Stimulated activated CD4-positive, alpha-beta T cell treated with anti-CD3 and anti-CD28 coated beads, Interleukin-1b, Interleukin-23, amount 100 ng/mL, for 24 hours (primary cell): ENCODE data around the gene PRM3.

Source experiments
- DNase-seq, 4 experiments: peaks; one replicate each; pipeline ENCODE4 v3.0.0-alpha.2; 2020; ENCODE audit warnings: low read depth in 4 of 4, low spot score in 1 of 4

PRM3 gene

DNA sequence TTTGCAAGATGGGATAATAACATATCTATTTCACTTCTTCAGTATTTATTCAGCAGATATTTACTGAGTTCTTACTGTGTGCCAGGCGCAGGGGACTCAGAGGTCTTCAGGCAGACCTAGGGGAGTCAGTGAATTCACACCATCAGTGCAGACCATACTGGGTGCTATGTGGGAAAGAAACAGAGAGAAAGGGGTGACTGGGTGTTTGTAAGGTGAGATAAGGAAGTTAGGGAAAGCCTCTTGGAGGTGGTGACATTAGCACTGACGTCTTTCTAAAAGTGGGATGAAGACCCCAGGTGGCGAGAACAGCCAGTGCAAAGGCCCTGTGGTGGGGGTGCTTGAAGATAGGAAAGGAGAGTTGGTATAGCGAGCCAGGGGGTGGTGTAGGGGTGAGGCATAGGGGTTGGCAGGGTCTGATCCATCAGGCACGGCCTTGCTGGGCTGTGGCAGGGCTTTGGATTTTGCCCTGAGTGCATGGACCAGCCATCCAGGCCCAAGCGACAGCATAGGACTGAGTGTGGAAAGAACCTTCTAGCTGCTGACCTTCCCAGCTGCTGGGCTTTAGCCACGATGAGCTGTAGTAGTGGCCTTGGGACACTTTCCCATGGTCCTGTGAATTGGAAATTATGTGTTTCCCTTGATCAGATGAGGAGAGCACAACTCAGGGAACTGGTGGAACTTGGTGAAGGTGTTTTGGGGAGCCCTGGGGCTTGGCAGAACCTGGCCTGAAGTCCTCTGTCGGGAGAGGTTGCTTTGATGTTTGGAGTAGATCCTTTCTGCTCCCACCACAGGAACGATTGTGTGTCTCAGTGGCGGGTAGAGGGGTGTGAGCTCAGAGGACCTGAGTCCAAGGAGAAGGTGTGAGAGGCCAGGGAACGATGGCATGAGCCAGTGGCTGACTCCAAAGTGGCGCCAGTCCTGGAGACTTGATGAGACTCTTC is 13.5 kb downstream of the PRM3 start:
- DNase-seq: no peak

DNA sequence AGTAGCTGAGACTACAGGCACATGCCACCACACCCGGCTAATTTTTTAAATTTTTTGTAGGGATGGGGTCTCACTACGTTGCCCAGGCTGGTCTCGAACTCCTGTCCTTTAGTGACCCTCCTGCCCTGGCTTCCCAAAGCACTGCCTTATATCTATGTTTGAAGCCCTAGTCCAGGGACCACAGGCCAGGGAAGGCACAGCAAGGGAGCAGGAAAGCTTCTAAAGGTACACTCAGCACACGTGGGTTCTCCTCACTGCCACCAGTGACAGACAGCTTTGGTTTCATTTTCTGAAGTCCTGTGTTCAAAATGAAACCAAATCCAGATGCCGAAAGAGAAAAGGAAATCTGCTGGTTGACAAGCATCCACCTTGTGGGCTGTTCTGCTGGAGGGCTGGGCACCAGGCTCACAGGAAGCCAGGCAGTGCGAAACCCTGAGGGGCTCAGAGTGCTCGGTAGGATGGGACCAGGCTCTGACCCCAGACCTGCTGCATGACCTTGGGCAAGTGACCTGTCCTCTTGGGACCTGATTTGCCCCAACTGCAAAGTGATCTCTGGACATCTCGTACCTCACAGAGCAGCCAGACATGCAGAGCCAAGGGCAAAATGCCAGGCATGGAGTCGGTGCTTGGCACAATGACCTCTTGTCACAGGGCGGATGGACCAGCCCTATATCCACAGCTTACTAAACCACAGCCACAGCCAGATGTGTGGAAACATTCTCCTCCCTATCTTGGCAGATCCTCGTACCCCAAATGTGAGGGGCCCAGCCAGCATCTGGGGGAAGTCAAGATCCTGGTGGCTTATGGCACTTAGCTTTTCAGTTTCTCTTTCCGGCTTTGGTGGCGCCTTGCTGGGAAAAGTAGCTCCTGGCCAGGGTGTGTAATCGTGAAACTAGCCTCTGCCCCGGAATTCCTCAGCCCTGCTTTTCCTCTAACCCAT is 14.6 kb downstream of the PRM3 start:
- no peak for DNase-seq

DNA sequence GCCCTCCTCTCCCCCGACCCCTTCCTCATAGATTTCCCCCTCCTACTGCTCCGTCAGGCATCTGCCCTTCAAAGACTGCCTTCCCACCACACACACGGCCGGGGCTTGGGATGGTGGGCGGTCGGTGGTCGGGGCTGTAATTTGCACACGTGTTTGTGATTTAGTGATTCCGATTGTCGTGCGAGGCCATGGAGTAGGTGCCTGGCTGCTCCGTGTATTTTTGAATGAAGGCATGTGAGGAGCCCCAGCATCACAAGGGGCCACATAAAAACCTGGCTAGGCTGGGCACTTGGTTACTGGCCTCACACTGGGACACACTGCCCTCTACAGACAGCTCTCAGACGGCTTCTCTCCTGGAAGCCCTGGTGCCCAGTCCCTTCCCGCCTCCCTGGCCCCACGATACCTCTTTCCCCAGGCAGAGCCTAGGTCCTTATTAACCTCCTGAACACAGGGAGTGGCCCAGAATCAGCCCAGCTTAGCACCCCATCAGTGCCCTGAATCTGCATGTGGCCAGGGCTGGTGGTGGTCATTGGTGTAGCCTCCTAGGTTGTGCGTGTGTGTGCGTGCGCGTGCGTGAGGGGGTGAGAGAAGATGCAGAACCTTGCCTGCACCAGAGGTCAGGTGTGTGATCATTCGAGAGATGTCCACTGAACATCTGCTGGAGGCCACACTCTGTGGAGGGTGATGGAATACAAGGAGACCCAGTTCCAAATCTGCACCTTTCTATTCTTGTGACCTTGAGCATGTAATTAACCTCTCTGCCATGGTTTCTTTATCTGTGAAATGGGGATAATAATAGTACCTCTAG is 16.1 kb downstream of the PRM3 start:
- DNase-seq: no peak

DNA sequence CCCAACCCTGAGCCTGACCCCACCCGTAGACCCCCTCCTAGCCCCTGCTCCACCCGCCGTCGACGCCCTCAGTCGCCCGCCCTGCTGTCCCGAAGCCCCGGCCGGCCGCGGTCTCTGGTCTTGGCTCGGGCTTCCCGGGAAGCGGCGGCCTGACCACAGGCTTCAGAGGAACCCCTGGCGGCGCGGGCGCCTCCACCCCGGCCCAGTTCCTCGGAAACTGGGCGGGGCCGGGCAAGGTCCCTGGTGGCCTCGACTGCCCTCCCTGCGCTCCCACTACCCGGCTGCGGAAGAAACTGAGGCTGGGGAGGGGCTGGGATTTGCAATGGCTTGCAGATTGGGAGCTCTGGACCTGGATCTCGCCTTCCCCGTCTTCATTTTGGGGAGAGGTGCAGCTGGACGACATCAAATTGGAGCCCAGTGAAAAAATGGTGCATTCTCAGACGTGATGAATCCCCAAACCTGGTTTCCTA is 16.7 kb downstream of the PRM3 start:
- DNase-seq: no peak

DNA sequence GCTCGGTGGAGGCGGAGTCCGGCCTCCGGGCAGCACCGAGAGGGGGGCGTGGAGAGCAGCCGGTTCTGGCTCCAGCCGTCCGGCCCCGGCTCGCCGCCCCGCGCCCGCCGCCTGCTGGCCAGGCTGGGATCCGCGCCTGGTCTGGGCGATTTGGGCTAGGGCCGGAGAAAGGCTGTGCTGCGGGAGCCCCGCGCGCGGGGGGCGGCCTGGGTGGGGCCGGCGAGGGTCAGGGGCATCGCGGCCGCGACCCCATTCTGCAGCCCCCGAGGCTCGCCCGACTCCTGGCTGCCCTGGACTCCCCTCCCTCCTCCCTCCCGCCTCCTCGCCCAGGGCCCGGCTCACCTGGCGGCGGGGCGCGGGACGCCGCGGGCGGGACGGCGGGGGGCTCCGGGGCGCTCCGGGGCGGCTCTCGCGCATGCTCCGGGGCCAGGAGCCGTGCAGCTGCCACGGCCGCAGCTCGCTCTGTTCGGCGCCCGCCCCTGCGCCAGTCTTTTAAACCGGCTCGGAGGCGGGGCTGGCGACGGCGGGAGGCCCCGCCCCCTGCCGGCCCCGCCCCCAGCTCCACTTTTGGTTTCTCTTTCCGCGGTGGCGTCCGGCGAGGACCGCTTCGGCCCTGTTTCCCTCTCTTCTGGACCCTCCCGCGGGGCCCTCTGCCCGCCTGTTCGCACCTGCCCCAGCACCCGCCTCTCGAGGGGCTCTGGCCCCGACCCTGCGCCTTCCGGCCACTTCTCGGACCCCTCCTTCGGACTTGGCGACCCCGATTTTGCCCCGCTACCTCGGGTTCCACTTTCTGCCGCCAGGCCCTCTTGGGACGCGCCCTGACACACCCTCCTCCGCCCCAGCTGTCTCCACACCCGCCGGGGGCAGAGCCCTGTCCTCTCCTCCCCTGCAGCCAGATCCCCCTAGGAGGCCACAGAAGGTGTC is 17.4 kb downstream of the PRM3 start, which contains the start of gene SOCS1:
Gene SOCS1 (minus strand): TSS at position 468 of the 924 bp plus-strand sequence. CDS start 726 bp downstream, outside the sequence.
- DNase-seq: peak; percentile 74 to 86 (median 80)

DNA sequence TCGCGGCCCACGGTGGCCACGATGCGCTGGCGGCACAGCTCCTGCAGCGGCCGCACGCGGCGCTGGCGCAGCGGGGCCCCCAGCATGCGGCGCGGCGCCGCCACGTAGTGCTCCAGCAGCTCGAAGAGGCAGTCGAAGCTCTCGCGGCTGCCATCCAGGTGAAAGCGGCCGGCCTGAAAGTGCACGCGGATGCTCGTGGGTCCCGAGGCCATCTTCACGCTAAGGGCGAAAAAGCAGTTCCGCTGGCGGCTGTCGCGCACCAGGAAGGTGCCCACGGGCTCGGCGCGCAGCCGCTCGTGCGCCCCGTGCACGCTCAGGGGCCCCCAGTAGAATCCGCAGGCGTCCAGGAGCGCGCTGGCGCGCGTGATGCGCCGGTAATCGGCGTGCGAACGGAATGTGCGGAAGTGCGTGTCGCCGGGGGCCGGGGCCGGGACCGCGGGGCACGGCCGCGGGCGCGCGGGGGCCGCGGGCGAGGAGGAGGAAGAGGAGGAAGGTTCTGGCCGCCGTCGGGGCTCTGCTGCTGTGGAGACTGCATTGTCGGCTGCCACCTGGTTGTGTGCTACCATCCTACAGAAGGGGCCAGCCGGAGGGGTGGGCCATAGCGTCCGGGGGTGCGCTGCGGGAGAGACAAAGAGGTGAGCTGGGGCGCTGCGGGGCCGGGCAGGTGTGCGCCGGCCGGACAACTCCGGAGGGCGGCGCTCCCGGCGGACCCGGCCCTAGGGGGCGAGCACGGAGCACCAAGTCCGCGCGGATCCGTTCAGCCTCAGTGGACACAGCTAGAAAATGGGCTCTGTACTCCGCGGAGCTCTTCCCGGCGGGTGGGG is 18.3 kb downstream of the PRM3 start:
- no peak for DNase-seq

DNA sequence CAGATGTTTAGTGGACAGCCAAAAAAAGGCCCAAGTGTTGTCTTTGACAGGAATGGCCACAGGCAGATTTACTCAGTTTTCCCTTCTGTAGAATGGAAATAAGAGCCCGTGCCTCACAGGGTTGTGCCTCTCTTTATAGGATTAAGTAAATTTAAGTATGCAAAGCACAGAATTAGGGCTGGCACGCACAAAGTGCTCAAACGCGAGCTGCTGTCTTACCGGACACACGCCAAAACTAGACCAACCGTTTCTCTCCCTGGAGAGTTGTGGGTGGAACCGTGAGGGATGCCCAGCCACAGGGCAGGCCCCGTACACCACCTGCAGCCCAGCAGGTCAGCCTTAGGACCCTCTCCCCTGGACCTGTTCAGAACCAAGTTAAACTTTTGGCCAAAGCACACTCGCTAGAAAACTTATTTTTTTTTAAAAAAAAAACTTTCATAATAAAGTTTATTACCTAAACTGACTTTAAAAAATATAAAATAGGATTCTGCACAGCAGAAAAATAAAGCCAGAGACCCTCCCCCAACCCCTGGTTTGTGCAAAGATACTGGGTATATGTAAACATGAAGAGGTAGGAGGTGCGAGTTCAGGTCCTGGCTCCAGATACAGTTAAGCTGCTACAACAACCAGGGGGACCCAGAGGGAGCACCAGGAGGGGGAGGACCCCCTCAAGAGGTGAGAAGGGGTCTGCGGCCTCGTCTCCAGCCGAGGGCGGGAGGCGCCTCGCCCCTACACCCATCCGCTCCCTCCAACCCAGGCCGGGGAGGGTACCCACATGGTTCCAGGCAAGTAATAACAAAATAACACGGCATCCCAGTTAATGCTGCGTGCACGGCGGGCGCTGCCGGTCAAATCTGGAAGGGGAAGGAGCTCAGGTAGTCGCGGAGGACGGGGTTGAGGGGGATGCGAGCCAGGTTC is 19.2 kb downstream of the PRM3 start:
- no peak for DNase-seq

DNA sequence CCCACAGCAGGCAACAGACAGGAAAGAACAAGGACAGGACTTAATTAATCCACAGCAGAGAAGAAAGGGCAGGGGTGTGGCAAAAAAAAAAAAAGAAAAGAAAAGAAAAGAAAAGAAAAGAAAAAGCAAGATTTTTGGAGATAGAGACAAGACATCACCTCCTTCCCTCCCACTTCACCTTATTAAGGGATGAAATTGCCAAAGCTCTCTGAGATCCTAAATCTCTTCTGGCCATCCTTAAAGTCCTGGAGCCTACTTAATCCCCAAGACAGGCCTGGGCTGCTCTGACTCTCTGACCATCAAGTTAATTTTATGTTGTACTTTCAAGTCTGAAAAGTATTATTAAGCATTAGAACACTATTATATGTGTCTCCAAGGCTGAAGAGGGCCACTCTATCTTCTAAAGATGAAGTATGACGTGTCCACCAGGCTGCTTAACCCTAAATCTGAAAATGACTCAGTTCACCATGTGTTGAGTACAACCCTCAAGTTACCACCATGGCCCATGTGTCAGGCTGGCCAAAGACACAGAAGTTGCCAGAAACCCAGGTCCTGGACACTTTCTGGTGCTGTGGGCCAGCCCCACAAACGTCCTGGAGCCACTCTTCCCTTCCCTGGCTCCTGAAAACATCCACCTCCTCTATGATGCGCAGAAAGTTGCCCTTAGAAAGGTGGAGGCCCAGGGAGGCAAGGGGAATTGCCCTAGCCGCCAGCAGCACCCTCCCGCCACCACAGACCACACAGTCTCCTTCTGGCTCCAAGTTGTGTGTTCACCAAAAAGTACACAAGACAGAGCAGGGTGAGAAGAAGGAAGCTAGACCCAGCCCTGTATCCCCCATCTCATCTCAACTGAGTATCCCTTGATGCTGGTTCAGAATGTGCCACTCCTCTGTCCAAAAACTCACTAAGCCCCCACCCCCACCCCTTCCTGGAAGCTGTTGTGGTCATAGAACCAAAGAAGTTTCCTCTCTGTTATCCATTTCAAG is 20.1 kb downstream of the PRM3 start:
- no peak for DNase-seq

DNA sequence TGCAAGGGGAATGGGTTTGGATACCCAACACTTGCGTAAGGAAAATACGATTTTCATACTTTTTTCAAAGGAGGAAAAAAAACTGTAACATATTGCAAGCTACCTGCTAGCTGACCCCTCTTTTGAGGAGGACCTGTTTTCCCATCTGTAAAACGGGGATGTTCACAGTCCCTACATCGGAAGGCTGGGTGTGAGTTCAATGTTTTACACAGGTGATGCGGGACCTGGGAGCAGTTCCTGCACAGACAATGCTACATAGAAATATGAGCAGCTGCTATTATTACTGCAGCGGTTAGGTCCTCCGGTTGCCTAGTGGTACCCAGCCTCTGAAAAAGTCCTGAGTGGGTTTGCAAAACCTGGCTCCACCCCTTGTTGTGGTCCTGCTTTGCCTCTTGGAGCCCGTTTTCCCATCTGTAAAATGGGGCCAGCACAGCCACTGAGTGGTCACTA is 20.9 kb downstream of the PRM3 start:
- DNase-seq: no peak

DNA sequence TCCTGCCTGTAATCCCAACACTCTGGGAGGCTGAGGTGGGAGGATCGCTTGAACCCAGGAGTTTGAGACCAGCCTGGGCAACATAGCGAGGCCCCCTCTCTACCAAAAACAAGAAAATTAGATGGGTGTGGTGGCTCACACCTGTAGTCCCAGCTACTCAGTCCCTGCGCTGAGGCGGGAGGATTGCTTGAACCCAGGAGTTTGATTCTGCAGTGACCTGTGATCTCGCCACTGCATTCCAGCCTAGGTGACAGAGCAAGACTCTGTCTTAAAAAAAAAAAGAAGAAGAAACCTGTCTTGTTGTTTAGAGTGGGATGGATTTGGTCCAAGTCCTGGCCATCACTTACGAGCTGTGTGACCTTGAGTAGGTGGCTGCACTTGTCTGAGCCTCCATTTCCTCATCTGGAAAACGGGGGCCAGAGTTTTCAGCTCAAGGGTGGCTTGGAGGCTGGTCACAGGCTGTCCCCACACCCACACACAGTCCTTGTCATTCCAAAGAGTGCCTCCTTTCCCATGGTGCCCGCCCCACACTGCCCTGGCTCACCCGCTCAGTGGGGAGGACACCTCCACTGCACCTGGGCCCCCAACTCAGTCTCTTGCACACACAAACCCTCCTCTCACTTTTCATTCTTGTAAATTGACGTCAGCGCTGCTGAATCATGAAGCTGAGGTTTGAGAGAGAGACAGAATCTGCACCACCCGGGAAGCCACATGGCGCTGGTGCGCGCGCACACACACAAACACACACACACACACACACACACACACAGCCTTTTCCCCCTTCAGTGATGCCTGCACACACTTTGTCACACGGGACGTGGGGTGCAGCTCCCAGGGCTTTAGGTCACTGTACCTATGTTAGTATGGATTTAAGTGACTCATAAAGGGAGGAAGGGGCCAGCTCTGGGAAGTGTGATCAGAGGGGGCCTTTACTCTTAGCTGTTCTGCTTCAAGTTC is 21.6 kb downstream of the PRM3 start:
- DNase-seq: peak in 3 of 4 experiments; percentile 62 to 86 (median 77)

DNA sequence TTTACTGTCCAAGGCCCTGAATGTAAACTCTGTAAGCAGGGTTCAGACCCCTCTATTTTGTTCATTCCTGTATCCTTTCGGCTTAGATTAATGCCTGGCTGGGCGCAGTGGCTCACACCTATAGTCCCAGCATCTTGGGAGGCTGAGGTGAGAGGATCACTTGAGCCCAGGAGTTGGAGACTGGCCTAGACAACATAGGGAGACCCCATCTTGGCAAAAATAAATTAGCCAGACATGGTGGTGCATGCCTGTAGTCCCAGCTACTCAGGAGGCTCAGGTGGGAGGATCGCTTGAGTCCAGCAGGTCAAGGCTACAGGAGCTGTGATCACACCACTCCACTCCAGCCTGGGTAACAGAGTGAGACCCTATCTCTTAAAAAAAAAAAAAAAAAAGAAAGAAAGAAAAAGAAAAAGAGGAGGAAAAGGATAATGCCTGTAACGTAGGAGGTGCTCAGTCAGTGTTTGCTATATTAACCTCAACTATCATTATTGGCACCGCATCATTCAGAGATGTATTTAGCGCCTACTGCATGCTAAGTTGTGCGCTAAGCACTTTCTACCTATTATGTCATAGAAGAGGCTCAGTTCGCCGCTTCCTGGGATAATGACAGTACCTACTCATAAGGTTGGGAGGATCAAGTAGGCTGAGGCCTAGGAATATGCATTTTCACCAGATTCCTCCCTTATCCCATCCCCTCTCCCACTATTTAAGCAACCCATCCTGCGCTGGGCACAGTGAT is 22.5 kb downstream of the PRM3 start:
- DNase-seq: no peak

DNA sequence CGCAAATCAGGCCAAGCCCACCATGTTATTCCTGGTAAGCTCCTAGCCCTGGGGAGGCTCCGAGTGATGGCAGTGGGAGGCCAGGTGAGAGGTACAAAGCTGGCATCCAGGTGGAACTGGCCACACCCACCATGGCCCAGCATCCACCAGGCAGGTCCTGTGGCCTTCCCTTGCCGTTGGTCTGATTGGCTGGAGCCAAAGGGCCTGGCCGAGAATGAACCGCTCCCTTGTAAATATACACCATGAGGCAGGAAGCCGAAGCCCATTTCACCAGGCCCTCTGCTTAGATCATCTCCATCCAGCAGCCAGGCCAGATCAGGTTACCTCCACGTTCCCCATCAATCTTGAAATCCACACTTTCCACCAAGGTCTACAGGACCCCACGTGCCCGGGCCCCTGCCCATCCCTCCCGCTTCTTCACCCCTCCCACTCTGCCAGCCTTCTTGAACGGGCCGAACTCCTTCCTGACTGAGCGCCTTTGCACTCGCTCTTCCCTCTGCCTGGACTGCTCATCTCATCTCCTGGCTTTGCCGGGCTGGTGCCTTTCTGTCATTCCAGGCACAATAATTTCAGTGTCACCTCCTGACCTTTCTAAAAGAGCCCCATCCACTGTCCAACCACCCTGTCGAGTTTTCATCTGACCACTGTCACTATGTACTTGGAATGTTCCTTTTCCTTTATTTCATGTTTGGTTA is 23.2 kb downstream of the PRM3 start:
- no peak for DNase-seq

DNA sequence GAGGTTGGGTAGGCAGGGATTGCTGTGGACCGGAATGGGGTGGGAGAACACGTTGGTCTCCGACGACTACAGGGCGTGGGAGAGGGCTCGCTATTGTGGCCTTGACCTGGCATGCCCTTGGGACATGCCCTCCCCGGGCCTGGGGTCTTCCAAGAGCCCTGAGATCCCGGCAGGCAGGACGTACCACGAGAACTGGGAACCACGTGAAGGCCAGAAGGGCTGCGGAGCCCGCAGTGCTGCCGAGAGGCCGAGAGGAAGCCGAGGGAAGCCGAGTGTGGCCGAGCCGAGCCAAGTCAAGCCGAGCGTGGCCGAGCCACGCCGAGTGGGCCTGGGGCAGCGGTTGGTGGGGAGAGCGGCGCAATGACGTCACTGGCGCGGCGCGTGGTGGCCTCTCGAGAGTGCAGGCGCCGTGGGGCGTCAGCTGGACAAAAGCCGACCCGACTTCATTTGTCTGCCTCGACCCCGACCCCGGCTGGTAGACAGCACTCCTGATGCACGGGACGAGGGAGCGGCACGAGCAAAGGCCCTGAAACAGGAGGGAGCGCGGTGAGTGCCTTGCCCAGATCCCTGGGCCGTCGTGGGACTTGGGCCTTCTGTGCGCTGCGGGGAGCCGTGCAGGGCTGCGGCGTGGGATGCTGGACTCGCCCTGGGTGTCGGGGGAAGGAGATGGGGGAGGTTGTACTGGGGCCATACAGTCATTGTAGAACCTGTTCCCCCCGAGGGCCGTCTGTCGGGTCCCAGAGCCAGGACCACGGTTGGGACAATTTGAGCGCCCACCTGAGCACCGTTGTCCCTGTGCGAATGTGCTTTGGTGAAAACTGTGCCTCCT is 24.0 kb downstream of the PRM3 start:
- DNase-seq: no peak
